Stimulated activated naive CD8-positive, alpha-beta T cell treated with anti-CD3 and anti-CD28 coated beads, Interleukin-15, Interleukin-2, amounts not matched to agents 100 ng/mL and 50 ng/mL, for 24 hours (primary cell): Measurements from ENCODE around the gene RNF39.

Source experiments
- H3K27ac Mint-ChIP-seq: one replicate; pipeline ENCODE4 v1.8.0; 2021; ENCODE audit warnings: mild to moderate bottlenecking, mixed read lengths
- H3K27me3 Mint-ChIP-seq: one replicate; pipeline ENCODE4 v1.8.0; 2021; ENCODE audit warnings: mixed read lengths
- H3K36me3 Mint-ChIP-seq: one replicate; pipeline ENCODE4 v1.8.0; 2021; ENCODE audit warnings: low read depth, mixed read lengths
- H3K4me1 Mint-ChIP-seq: one replicate; pipeline ENCODE4 v1.8.0; 2021; ENCODE audit warnings: low read depth, mixed read lengths
- H3K4me3 Mint-ChIP-seq: one replicate; pipeline ENCODE4 v1.8.0; 2021; ENCODE audit warnings: mild to moderate bottlenecking, mixed read lengths
- H3K9me3 Mint-ChIP-seq: one replicate; pipeline ENCODE4 v1.8.0; 2021; ENCODE audit warnings: mixed read lengths

RNF39 gene

GRCh38 chr6:30022189-30022588, 53.4 kb downstream of the RNF39 start:
- Mint-ChIP-seq H3K4me1 (no peaks in the 10 kb centered on the region), H3K36me3 (peaks cover 24% of the 10 kb centered on the region), H3K27me3 (no peaks in the 10 kb centered on the region)

GRCh38 chr6:30020626-30021025, 54.9 kb downstream of the RNF39 start:
- no peaks in the 10 kb centered on the region for H3K9me3 Mint-ChIP-seq
- H3K27ac Mint-ChIP-seq: no peak overlapping the region
- no peak overlapping the region for H3K4me3 Mint-ChIP-seq
- H3K27me3 Mint-ChIP-seq: no peaks in the 10 kb centered on the region
- peaks cover 14% of the 10 kb centered on the region for H3K36me3 Mint-ChIP-seq
- no peaks in the 10 kb centered on the region for H3K4me1 Mint-ChIP-seq

More at GRCh38 chr6:30022189-30022588, 53.4 kb downstream of the RNF39 start:
- Mint-ChIP-seq H3K9me3 (no peaks in the 10 kb centered on the region), H3K27ac (no peak overlapping the region), H3K4me3 (no peak overlapping the region)
